ENCODE measurements around the gene PHTF2.

- TF ChIP-seq REST (IDR thresholded peaks at IDR 0.05; ENCODE audit: insufficient read depth in 1 of 2, low read depth in 2 of 2, low read length in 2 of 2) (no peak), TAF1 (IDR thresholded peaks at IDR 0.05; ENCODE audit: borderline replicate concordance, insufficient read depth, low read length) (no peak)
Observed at GRCh38 chr7:77812290-77812685, 13.7 kb downstream of the PHTF2 start.

All from PFSK-1 (cell line).